Measurements from ENCODE around the gene ACSS1.
"Not testable (repeated sequence)": the region's sequence is repeated elsewhere in the genome, so short reads cannot be mapped to it uniquely, and the experiment has no call there.

ACSS1 gene

GRCh38 chr20:25005220-25005619, 52.7 kb downstream of the ACSS1 start:
- Histone ChIP-seq H2BK120ac (ENCODE audit: low read depth, low read length) (no peak overlapping the region), H4K8ac (ENCODE audit: low read depth, low read length) (no peak overlapping the region), H3K79me2 (ENCODE audit: control insufficient read depth, insufficient read depth, low read length) (no peaks in the 10 kb centered on the region), H3K56ac (ENCODE audit: low read length) (no peak overlapping the region), H3K27me3 (ENCODE audit: insufficient read depth, low read length, poor library complexity) (no peaks in the 10 kb centered on the region), H4K5ac (ENCODE audit: low read length) (no peak overlapping the region), H3K4me3 (ENCODE audit: low read length) (no peak overlapping the region), H3K18ac (ENCODE audit: low read length) (no peak overlapping the region), H3K79me1 (ENCODE audit: low read length) (no peaks in the 10 kb centered on the region), H3K4me1 (ENCODE audit: control insufficient read depth, low read depth, low read length) (no peaks in the 10 kb centered on the region), H3K4me2 (ENCODE audit: low read length) (no peak overlapping the region), H3K27ac (ENCODE audit: low read depth, low read length) (no peak overlapping the region), H3K9ac (ENCODE audit: low read length) (no peak overlapping the region), H2BK5ac (ENCODE audit: low read length) (no peak overlapping the region), H3K23ac (ENCODE audit: low read length) (no peak overlapping the region), H2AK5ac (ENCODE audit: low read length) (no peak overlapping the region), H3K36me3 (ENCODE audit: control insufficient read depth, insufficient read depth, low read length) (no peaks in the 10 kb centered on the region), H3K4ac (ENCODE audit: low read depth, low read length) (no peak overlapping the region), H2BK15ac (replicated peaks; ENCODE audit: low read depth) (no peak overlapping the region)
- WGBS (ENCODE audit: extremely low coverage, insufficient coverage, low lambda C conversion rate), result no CpG with 5 or more reads among the region's 2 CpGs
- no peak for DNase-seq

- Histone ChIP-seq H2BK120ac (ENCODE audit: low read depth, low read length) (no peak overlapping the region), H3K4me1 (ENCODE audit: control insufficient read depth, low read depth, low read length) (no peaks in the 10 kb centered on the region), H3K4me3 (ENCODE audit: low read length) (no peak overlapping the region), H3K36me3 (ENCODE audit: control insufficient read depth, insufficient read depth, low read length) (no peaks in the 10 kb centered on the region), H3K56ac (ENCODE audit: low read length) (no peak overlapping the region), H3K4me2 (ENCODE audit: low read length) (no peak overlapping the region), H4K5ac (ENCODE audit: low read length) (no peak overlapping the region), H2BK15ac (replicated peaks; ENCODE audit: low read depth) (no peak overlapping the region), H3K27me3 (ENCODE audit: insufficient read depth, low read length, poor library complexity) (no peaks in the 10 kb centered on the region), H3K23ac (ENCODE audit: low read length) (no peak overlapping the region), H3K79me1 (ENCODE audit: low read length) (no peaks in the 10 kb centered on the region), H3K18ac (ENCODE audit: low read length) (no peak overlapping the region), H2BK5ac (ENCODE audit: low read length) (no peak overlapping the region), H3K4ac (ENCODE audit: low read depth, low read length) (no peak overlapping the region), H2AK5ac (ENCODE audit: low read length) (no peak overlapping the region), H4K8ac (ENCODE audit: low read depth, low read length) (no peak overlapping the region), H3K79me2 (ENCODE audit: control insufficient read depth, insufficient read depth, low read length) (no peaks in the 10 kb centered on the region), H3K9ac (ENCODE audit: low read length) (no peak overlapping the region), H3K27ac (ENCODE audit: low read depth, low read length) (no peak overlapping the region)
- no CpG with 5 or more reads among the region's 1 CpG for WGBS (ENCODE audit: extremely low coverage, insufficient coverage, low lambda C conversion rate)
- no peak for DNase-seq
Observed at GRCh38 chr20:25003002-25003401, 54.9 kb downstream of the ACSS1 start.

GRCh38 chr20:25001323-25001722, 56.6 kb downstream of the ACSS1 start:
- not testable (repeated sequence) for H3K27me3 ChIP-seq (ENCODE audit: insufficient read depth, low read length, poor library complexity); H4K8ac ChIP-seq (ENCODE audit: low read depth, low read length); H3K18ac ChIP-seq (ENCODE audit: low read length); H3K79me2 ChIP-seq (ENCODE audit: control insufficient read depth, insufficient read depth, low read length); H2BK5ac ChIP-seq (ENCODE audit: low read length); H2AK5ac ChIP-seq (ENCODE audit: low read length); H3K4me2 ChIP-seq (ENCODE audit: low read length); H3K23ac ChIP-seq (ENCODE audit: low read length); H4K5ac ChIP-seq (ENCODE audit: low read length); H3K4me3 ChIP-seq (ENCODE audit: low read length); H3K4ac ChIP-seq (ENCODE audit: low read depth, low read length); H3K4me1 ChIP-seq (ENCODE audit: control insufficient read depth, low read depth, low read length); H3K9ac ChIP-seq (ENCODE audit: low read length); H3K27ac ChIP-seq (ENCODE audit: low read depth, low read length); H3K56ac ChIP-seq (ENCODE audit: low read length); H3K79me1 ChIP-seq (ENCODE audit: low read length); H3K36me3 ChIP-seq (ENCODE audit: control insufficient read depth, insufficient read depth, low read length); H2BK120ac ChIP-seq (ENCODE audit: low read depth, low read length); DNase-seq; H2BK15ac ChIP-seq (replicated peaks; ENCODE audit: low read depth)
- no CpG with 5 or more reads among the region's 4 CpGs for WGBS (ENCODE audit: extremely low coverage, insufficient coverage, low lambda C conversion rate)

GRCh38 chr20:25000268-25000801, 57.6 kb downstream of the ACSS1 start:
- Histone ChIP-seq H3K4me3 (ENCODE audit: low read length) (no peak overlapping the region), H3K79me2 (ENCODE audit: control insufficient read depth, insufficient read depth, low read length) (no peaks in the 10 kb centered on the region), H2BK15ac (replicated peaks; ENCODE audit: low read depth) (no peak overlapping the region), H3K56ac (ENCODE audit: low read length) (no peak overlapping the region), H2BK5ac (ENCODE audit: low read length) (no peak overlapping the region), H3K9ac (ENCODE audit: low read length) (no peak overlapping the region), H3K4me1 (ENCODE audit: control insufficient read depth, low read depth, low read length) (no peaks in the 10 kb centered on the region), H3K4ac (ENCODE audit: low read depth, low read length) (no peak overlapping the region), H3K23ac (ENCODE audit: low read length) (no peak overlapping the region), H3K36me3 (ENCODE audit: control insufficient read depth, insufficient read depth, low read length) (no peaks in the 10 kb centered on the region), H4K8ac (ENCODE audit: low read depth, low read length) (no peak overlapping the region), H3K27ac (ENCODE audit: low read depth, low read length) (no peak overlapping the region), H3K79me1 (ENCODE audit: low read length) (no peaks in the 10 kb centered on the region), H2BK120ac (ENCODE audit: low read depth, low read length) (no peak overlapping the region), H3K4me2 (ENCODE audit: low read length) (no peak overlapping the region), H3K27me3 (ENCODE audit: insufficient read depth, low read length, poor library complexity) (no peaks in the 10 kb centered on the region), H3K18ac (ENCODE audit: low read length) (no peak overlapping the region), H2AK5ac (ENCODE audit: low read length) (no peak overlapping the region), H4K5ac (ENCODE audit: low read length) (no peak overlapping the region)
- no peak for DNase-seq
- WGBS (ENCODE audit: extremely low coverage, insufficient coverage, low lambda C conversion rate), result no CpG with 5 or more reads among the region's 4 CpGs

- H2BK15ac ChIP-seq (replicated peaks; ENCODE audit: low read depth), result no peak overlapping the region
- H2BK120ac ChIP-seq (ENCODE audit: low read depth, low read length), result no peak overlapping the region
- DNase-seq, result no peak
- H3K4ac ChIP-seq (ENCODE audit: low read depth, low read length), result no peak overlapping the region
- H3K4me2 ChIP-seq (ENCODE audit: low read length), result no peak overlapping the region
- H3K27me3 ChIP-seq (ENCODE audit: insufficient read depth, low read length, poor library complexity), result no peaks in the 10 kb centered on the region
- no peaks in the 10 kb centered on the region for H3K79me2 ChIP-seq (ENCODE audit: control insufficient read depth, insufficient read depth, low read length)
- H4K8ac ChIP-seq (ENCODE audit: low read depth, low read length), result no peak overlapping the region
- no CpG with 5 or more reads among the region's 4 CpGs for WGBS (ENCODE audit: extremely low coverage, insufficient coverage, low lambda C conversion rate)
- H3K56ac ChIP-seq (ENCODE audit: low read length), result no peak overlapping the region
- H3K27ac ChIP-seq (ENCODE audit: low read depth, low read length), result no peak overlapping the region
- no peak overlapping the region for H3K18ac ChIP-seq (ENCODE audit: low read length)
- H3K23ac ChIP-seq (ENCODE audit: low read length), result no peak overlapping the region
- H3K4me3 ChIP-seq (ENCODE audit: low read length), result no peak overlapping the region
- no peak overlapping the region for H2AK5ac ChIP-seq (ENCODE audit: low read length)
- H3K36me3 ChIP-seq (ENCODE audit: control insufficient read depth, insufficient read depth, low read length), result no peaks in the 10 kb centered on the region
- H3K9ac ChIP-seq (ENCODE audit: low read length), result no peak overlapping the region
- H3K4me1 ChIP-seq (ENCODE audit: control insufficient read depth, low read depth, low read length), result no peaks in the 10 kb centered on the region
- H4K5ac ChIP-seq (ENCODE audit: low read length), result no peak overlapping the region
- no peaks in the 10 kb centered on the region for H3K79me1 ChIP-seq (ENCODE audit: low read length)
- no peak overlapping the region for H2BK5ac ChIP-seq (ENCODE audit: low read length)
Observed at GRCh38 chr20:24999568-24999967, 58.4 kb downstream of the ACSS1 start.

Data from mesendoderm (in vitro differentiated cells).